Stimulated activated CD8-positive, alpha-beta memory T cell treated with anti-CD3 and anti-CD28 coated beads, Interleukin-4, amount 100 ng/mL, for 24 hours (primary cell): ENCODE results near the gene PLEKHH1.

Experiments
- DNase-seq: peaks from one replicate; pipeline ENCODE4 v3.0.0-alpha.2; 2020; ENCODE audit warnings: low read depth

Gene PLEKHH1

GRCh38 chr14:67567654-67568053, 34.6 kb downstream of the PLEKHH1 start:
- no peak for DNase-seq

GRCh38 chr14:67569011-67569650, 36.0 kb downstream of the PLEKHH1 start:
- DNase-seq, result no peak

- DNase-seq, result no peak
Observed at GRCh38 chr14:67569651-67570290, 36.7 kb downstream of the PLEKHH1 start.

GRCh38 chr14:67570453-67570852, 37.4 kb downstream of the PLEKHH1 start:
- DNase-seq, result no peak

GRCh38 chr14:67571275-67571990, 38.3 kb downstream of the PLEKHH1 start:
- DNase-seq, result peak; percentile 56

GRCh38 chr14:67571991-67572323, 38.9 kb downstream of the PLEKHH1 start:
- DNase-seq, result no peak

GRCh38 chr14:67572608-67573007, 39.5 kb downstream of the PLEKHH1 start:
- DNase-seq, result no peak

GRCh38 chr14:67573228-67574010, 40.3 kb downstream of the PLEKHH1 start:
- no peak for DNase-seq

- no peak for DNase-seq
Observed at GRCh38 chr14:67574156-67574555, 41.1 kb downstream of the PLEKHH1 start.

GRCh38 chr14:67574806-67575205, 41.7 kb downstream of the PLEKHH1 start:
- DNase-seq, result no peak

GRCh38 chr14:67575684-67576083, 42.6 kb downstream of the PLEKHH1 start:
- no peak for DNase-seq

GRCh38 chr14:67576216-67576955, 43.3 kb downstream of the PLEKHH1 start:
- no peak for DNase-seq

- no peak for DNase-seq
Observed at GRCh38 chr14:67577181-67577808, 44.2 kb downstream of the PLEKHH1 start.

- DNase-seq, result no peak
Observed at GRCh38 chr14:67577909-67578749, 45.0 kb downstream of the PLEKHH1 start.

- DNase-seq, result no peak
Observed at GRCh38 chr14:67579040-67579439, 46.0 kb downstream of the PLEKHH1 start.

- DNase-seq, result no peak
Observed at GRCh38 chr14:67579636-67580035, 46.5 kb downstream of the PLEKHH1 start.

GRCh38 chr14:67580336-67581171, 47.5 kb downstream of the PLEKHH1 start:
- DNase-seq, result no peak

- DNase-seq, result no peak
Observed at GRCh38 chr14:67581643-67582042, 48.6 kb downstream of the PLEKHH1 start.

- DNase-seq, result no peak
Observed at GRCh38 chr14:67582061-67582460, 49.0 kb downstream of the PLEKHH1 start.
